Measurements from ENCODE around the gene TCIRG1.

TCIRG1 gene

DNA sequence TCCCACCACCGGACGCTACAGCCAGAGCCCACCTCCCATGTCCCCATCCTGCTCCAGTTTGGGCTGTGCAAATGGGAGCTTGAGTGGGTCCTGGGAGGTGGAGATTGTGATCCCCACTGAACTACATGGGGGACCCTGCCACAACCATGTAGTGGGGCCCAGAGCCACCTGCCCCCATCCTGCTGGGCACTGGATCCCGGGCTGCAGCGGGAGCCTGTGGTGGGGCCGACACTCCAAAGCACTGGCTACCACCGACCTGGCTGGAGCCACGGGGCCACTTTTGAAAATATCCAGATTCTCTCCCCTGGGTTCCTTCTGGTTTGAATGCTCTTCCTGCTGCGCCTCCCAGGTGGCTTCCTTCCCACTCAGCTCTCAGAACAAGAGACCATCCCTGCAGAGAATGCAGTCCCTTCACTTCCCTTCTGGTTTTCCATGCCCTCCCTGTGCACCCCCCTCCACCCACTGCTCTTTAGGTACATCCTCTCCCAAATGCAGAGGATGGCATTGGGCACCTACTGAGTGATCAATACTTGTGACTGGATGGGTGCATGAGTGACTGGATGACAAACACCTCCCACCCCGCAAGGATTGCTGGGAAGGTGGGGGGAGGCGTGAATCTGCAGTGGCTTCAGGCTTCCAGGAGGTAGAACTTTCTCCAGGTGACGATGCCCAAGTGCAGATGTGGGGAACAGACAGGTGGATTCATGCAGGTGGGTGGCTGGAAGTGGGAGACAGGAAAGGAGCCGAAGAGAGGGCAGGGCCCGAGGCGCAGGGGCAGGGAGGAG, 34.1 kb upstream of the TCIRG1 start:
- no peak for DNase-seq

DNA sequence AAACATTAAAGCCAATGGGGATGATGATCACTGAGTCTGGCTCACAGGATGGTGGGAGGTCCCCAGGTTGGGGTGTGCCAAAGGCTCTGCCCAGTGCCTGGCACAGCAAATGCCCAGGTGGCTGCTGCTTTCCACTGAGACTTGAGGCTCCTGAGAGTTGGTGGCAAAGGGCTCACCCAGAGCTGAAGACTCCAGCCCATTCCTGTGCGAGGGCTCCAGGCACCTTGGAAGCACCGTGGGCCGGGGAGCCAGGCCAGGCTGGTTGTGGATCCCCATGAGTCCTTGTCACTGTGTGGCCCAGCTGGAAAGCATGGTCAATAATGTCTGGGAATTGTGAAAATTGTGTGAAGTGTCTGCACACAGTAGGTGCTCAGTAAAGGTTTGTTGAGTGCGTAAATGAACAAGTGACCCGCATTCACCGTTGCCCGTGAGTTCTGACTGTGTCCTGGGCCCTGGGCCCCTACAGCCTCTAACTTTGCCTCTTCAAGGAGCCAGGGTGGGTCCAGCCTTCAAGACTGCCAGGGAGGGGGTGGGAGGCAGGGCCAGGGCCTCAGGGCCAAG, 32.1 kb upstream of the TCIRG1 start:
- DNase-seq, result no peak

DNA sequence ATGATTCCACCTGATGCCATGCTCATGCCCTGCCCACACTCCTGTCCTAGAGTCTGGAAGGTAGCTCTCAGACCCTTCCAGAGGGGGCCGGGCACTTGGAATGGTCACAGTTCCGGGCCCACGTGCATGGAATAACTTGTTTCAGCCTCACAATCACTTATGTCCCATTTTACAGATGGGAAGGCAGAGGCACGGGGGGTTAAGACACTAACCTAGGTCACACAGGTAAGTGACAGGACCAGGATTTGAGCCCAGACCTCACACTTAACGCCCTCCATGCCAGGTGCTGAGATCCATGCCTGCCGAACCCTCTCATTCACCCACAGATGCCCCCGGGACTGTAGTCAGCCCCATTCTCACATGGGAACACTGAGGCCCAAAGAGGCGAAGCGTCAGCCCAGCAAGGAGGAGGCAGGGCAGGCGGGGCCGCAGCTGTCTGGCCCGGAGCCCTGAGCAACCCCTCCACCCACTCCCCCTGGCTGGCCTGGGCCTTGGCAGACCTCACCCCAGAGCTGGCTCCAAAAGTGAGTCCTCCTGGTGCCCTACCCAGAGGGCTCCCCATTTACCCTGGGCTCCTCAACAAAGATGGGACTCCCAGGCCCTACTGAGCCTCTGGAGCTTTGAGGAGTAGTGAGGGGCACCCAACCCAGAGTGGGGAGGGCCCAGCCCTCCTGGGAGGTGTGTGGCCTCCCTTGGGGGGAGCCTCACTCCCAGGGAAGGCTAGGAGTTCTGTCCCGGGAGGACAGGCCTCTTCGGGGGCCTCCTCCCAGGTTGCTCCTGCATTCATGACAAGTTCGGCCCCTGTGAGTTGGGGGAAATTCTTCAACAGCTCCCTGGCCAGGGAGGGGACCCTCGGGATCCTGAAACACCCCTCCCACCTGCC, 31.1 kb upstream of the TCIRG1 start:
- DNase-seq, result no peak

DNA sequence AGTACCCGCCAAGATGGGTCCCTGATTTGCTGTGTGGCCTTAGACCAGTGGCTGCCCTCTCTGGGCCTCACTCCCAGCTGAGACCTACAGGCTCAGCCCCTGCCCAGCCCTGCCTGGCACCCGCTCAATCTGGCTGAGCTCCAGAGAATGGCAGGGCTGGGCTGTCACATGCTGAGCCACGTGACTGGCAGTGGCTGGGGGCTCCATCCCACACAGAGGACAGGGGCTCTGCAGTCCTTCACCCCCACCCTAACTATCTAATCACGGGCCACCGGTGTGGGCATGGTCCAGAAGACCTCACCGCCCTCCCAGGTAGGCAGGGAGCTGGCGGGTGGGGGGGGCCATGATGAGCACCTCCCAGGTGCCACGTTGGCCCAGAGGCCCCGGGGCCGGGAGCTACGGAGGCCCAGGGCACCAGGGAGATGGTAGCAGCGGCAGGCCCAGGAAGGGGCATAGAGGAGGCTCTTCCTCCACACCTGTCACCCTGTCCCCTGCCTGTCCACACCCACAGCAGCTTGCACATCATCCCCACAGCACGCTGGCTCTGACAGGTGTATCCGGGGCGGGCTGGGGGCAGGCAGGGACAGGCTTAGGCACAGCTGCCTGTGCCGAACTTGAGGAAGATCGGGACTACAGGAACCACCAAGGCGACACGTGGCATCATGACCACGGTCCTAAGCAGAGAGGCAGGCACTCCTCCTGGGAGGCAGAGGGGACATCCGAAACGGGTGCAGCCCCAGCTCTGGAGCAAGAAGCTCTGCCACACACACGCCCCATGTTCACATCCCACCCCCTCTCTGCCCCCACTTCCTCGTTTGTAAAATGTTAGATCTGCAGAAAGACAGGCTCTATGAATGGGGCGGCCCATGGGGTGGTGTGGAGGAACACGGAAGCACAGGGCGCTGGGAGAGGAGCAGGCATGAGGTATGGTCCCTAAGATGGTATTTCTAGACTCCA, 30.2 kb upstream of the TCIRG1 start:
- DNase-seq, result no peak

DNA sequence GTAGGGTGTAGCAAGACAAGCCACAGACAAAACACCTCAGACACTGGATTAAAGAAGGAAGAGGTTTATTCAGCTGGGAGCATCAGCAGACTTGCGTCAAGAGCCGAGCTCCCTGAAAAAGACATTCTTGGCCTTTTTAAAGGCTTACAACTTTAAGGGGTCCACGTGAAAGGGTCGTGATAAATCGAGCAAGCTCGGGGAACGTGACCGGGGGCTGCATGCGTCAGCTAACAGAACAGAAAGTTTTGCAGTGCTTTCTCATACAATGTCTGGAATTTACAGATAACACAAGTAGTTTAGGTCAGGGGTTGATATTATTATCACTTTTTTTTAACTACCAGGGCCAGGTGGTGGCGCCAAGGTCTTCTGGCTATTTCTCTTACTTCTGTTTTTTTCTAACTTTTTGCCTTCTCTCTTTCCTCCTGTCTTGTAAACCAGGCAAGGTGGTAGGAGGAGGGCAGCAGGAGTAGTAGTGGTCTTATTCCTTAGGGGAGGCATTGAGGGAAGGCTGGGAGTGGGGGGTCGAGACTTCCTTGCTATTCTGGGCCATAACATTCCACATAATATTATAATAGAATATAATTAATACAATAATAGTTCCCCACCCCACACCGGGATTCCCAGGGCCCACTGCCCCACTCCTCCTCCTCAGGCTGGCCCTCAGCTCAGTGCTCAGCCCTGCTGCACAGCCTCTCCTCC, 29.3 kb upstream of the TCIRG1 start:
- DNase-seq, result no peak

DNA sequence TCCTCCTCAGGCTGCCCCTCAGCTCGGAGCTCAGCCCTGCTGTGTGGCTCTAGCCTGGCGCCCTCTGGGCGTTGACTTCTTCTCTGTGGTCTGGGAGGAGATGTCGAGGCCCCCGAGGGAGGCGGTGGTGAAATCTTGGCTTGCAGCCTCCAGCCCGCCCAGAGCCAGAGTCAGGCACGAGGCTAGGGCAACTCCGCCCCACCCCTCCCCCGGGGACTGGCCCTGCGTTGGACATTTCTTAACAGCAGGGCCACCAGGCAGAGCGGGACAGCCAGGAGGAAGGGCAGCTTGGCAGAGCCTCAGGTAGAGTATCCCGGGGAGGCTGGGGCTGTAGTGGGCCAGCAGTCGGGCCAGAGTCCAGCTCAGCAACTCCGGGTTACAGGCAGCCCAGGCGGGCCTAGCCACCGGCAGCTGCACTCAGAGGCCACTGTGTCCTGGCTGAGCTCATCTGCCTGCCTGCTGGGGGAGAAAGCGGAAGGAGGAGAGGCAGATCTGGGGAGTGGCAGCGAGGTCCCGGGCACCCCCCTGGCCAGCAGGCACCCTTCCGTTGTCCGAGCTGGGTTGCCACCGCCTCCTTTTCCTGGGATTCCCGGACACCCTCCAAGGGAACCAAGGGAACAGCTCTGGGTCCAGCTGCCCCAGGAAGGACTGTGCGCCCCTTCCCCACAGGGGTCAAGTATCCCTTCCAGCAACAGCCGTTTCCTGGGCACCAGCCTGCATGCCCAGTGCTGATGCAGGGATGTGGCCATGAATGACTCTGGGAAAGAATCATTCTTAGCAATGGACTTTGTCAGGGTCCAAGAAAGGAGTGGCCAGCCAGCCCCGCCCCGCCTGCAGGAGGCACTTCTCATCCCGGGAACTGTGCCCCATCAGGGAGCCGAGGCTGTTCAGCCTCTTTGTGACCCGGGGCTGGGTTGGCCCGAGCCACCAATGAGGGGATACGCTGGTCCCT, 28.5 kb upstream of the TCIRG1 start, which contains the start of gene ALDH3B1:
Gene ALDH3B1, plus strand, starts transcription at position 238 of the 952 bp plus-strand sequence. CDS start 4,971 bp downstream, outside the sequence.
- DNase-seq, result no peak

DNA sequence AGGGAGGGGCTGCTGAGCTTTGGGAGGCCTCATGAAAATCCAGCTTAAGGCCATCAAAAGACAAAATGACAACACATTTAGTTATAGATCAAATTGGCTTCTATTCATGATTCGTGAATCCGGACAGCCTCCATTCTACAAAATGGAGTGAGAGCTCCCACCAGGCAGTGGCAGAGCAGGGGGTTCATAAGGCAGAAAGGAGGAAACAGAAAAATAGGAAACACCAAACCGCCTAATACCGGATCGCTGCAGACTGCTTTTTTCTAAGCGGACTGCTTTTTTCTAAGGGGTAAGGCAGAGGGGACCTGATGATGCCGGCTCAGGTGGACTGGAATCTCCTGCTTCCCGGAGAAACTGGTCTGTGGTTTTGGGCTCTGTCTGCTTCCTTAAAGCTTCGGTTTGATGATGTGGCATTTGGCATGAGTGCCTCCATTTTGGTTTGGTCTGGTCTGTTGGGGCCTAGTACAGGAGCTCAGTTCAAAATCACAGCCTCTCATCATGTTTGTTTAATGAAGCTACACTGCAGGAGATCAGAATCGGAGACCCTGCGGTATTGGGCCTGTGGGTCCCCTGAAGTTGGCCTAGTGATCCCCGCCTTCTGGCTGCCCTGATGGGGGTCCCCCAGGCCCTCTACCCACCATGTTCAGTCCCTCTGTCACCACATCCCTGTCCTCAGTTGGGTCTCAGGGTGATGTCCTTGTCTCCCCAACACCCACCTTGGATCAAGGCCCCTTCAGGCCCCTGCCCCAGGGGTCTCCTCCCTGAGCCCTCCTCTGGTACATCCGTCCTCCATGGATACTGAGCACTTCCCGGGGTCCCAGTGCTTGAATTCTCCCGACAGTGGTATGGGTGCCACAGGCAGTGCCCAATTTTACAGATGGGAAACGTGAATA, 27.5 kb upstream of the TCIRG1 start:
- no peak for DNase-seq

DNA sequence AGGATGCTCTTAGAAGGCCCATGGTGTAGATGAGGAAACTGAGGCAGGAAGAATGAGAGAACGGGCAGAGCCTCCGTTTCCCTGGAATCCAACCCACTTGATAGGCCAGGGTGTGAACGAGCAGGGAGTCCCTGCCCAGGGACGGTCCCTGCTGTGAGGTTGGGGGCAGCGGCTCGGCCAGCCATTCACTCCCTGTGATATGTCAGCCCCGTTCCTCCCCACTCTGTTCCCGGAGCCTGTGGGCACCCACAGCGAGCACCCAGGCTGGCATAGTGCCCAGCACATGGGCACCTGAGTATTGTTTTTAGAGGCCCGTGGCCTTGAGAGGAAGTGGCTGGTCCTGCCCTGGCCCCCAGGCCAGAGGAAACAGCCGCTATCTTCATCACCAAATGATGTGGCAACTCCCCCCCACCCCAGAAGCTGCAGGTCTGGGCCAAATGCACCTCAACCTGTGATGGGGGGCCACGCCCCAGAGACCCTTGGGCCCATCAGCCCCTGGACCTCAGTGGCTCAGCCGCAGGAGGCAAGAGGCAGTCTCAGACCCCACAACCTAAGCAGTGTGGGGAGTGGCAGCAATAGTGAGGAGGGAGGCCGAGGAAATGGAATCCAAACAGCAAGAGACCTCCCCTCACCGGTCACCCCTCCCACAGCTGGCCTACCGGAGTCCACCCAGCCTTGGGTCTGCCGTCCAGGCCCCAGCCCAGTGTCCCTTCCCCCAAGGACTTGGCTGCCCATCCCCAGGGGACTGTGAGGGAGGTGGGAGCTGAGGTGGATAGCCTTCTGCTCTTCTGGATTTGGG, 26.6 kb upstream of the TCIRG1 start:
- DNase-seq, result no peak

DNA sequence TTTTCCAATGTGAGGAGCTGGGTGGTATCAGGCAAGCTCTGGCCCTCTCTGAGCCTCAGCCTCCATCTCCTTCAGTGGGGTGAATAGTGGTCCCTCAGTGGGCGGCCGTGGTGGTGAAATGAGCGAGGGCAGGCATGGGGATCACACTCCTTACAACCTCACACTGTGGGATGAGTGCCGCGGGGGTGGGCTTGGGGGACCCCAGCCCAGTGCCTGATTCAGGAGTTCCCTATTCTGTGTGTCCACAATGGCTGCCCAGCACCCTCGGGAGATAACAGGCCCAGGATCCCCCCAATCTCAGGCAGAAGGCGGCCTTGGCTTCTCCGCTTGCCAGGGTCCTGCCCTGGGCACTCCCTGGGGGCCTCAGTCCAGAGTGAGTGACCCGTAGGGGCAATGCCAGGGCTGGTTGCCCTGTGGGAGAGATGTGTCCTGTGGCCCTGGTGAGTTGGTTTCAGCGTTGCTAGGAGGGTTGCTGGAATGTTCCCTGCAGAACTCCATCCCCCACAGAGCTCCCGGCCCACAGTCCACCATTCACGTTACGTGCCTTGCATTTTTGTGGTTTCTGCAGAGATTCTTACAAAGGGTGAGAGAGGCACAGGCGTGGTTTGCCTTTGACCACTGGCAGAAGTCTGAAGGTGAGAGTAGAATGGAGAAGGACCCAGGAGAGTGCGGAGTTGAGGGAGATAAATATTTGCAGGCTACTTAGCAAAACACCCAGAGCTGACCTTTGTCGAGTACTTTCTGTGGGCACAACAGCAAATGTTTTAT, 25.8 kb upstream of the TCIRG1 start:
- no peak for DNase-seq

DNA sequence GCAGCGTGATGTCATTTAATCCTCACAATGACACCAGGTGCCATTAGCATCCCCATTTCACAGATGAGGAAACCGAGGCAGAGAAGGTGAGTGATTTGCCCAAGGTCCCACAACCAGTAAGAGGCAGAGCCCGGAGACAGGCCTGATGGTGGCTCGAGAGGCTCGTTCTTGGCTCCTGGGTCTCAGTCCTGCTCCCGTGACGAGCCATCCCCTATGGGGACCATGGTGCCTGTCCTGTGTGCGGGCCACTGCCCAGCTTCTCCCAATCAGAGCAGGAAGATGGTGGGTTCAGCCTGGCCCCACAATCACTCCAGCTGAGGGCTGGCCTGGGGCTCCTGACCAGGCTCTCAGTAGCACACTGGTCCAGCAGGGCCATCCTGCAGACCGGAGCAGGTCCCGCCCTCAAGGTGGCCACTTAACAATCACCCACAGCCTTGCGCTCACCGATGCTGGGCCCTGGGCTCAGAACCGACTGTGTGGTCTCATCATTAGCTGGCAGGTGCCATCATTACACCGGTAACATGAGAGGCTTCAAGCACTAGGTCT, 25.1 kb upstream of the TCIRG1 start:
- DNase-seq, result no peak

DNA sequence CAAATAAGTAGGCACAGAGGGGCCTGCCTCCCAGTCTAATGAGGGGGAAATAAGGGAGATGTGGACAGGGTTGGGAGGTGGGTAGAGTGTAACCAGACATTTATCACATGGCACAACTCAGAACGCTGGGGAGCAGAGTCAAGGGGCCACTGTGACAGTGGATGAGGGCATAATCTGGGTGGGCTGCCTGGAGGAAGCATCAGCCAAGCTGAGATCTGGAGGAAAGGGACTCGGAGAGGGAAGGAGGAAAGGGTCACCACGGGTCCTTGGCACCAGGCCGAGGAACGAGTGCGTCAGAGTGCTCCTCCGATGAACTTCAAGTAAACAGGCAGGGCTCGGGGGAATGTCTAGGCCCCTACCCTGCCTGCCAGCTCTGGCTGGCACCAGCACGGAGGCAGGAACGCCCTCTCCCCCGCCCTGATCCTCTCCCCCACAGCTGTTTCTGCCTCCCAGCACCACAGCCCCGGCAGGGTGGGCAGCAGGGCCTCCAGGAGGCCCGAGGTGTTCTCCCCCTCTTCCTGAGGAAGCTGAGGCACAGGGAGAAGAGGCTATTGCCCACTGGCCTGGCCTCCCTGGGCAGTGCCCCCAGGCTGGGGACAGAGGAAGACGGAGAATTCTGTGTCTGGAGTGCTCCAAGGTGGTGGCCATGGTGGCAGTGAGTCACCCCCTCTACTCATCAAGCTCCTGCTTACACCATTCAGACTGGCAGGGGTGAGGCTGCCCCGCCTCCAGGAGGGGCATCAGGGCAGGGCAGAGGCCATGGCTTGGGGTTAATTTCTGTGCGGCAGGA, 24.5 kb upstream of the TCIRG1 start:
- DNase-seq, result no peak

DNA sequence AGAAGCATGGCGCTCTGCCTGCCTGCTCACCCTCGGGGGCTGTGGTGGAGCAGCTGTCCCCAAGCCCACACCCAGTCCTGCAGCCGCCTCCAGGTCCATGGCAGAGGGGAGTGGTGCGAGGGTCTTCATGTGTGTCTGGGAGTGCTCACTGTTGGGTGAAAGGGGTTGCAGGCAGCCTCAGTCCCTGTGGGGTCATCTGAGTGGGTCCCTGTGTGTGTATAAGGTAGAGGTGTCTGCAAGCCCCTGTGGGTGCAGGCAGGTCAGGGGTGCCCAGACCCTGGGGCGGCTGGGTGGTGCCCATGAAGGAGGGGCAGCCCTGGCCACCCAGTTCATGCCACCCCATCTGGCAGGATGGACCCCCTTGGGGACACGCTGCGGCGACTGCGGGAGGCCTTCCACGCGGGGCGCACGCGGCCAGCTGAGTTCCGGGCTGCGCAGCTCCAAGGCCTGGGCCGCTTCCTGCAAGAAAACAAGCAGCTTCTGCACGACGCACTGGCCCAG, 23.8 kb upstream of the TCIRG1 start:
- no peak for DNase-seq

DNA sequence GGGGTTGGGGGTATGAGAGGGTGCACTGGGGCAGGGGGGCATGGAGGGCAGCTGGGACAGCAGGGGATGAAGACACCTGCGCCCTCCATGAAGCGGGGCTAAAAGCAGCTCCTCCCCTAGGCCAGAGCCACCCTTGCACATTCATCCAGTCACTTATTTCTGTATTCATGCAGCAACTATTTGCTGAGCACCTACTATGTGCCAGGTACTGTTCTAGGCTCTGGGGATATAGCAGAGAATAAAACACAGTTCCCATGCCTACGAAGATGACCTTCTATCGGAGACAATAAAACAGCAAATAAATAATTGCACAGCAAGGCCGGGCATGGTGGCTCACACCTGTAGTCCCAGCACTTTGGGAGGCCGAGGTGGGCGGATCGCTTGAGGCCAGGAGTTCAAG, 23.4 kb upstream of the TCIRG1 start:
- no peak for DNase-seq

DNA sequence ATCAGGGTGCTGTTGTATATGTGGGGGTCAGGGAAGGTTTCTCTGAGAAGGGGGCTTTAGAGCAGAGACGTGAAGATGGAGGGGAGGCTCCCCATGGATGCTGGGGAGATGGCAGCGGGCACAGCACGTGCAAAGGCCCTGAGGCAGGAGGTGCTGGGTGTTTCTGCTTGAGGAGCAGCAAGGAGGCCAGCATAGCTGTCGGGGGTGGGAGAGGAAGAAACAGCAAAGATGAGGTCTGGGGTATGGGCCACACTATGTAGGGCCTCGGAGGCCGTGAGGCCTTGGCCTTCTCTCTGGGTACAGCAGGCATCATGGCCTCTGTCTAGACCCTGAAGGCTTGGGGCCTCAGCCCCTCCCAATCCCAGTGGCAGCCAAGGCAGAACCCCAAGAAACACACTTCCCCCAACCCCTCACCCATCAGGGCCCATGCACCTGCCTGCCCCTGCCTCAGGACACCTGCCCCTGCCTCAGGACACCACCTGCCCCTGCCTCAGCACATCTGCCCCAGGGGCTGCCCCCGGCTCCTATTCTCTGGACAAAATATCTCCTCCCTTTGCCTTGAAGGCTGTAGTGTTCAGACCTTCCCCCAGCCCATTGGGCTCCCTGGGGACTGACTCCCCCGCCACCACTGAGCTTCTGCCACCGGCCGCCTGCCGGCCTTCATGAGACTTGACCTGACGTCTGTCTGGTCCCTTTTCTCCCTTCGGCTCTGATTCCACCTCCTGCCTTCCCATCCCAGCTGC, 22.5 kb upstream of the TCIRG1 start:
- DNase-seq, result no peak

DNA sequence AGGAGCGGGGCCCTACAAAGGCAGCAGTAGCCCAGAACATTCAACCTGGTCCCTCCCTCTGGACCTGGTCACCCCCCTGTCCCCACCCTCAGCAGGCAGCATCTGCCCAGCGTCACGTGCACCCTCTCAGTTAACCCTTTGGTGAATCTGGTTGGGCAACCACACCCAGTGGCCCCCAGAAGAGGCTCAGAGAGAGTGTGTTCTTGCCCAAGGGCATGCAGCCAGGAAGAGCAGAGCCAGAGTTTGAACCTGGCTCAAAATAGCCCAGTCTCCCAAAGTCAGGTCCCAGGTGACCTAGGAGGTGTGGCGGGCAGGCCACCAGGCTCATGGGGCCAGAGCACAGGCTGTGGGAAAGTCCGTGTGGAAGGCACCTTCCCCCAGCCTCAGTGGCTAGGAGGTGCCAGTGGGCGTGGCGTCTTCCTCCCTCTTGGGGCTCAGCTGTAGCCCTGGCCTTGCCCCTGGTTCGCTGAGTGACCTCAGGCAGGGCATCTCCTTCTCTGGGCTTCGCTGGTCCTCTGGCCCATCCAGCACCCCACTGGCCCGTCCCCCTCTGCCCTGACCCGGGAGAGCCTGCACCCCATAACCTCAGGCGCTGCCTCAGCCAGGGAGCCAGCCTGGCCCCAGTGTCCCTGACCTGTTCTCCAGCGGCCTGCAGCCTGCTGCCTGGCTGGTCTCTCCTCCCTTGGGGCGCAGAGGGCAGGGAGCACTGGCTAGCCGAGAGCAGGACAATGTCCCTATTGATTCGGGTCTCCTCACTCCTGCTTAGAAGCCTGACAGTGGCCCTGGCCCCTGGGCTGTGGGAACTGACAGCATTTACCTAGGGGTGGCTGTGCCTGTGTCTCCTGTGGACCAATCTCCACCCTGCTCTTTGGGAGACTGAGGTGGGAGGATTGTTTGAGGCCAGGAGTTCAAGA, 21.7 kb upstream of the TCIRG1 start:
- no peak for DNase-seq

All from NK-92 treated with Interleukin-12 subunit alpha and Interleukin-12 subunit beta, amount 100 ng/mL, for 24 hours (cell line).